ENCODE results near the gene HSPA1L. TPM values are rescaled to one million over a fixed set of nuclear protein-coding genes. Genes with fewer than 3 reads are reported as not detected.
"Not testable (repeated sequence)": the region's sequence is repeated elsewhere in the genome, so short reads cannot be mapped to it uniquely, and the experiment has no call there.

The HSPA1L gene
- total RNA-seq, 1 donor from 2014 or later, result 0.49 TPM

- Histone ChIP-seq H3K9ac (peak within 1 kb of the TSS; percentile 79), H3K4me2 (peak within 1 kb of the TSS; percentile 97), H4K20me1 (ENCODE audit: low read depth) (no peaks in the 10 kb centered on the region), H3K27ac (peak within 1 kb of the TSS; percentile 89), H3F3A (ENCODE audit: low read depth) (peaks cover 24% of the 10 kb centered on the region), H3K79me2 (ENCODE audit: low read depth) (peaks cover 50% of the 10 kb centered on the region), H3K27me3 (no peaks in the 10 kb centered on the region), H3K4me3 (peak within 1 kb of the TSS; percentile 89), H3K36me3 (no peaks in the 10 kb centered on the region), H3K9me3 (ENCODE audit: low read depth) (no peaks in the 10 kb centered on the region), H2AFZ (replicated peaks) (peak within 1 kb of the TSS; percentile 79), H3K4me1 (peaks cover 13% of the 10 kb centered on the region)
- Mint-ChIP-seq H3K36me3 (peaks cover 2% of the 10 kb centered on the region), H3K9me3 (no peaks in the 10 kb centered on the region), H3K27ac (peak within 1 kb of the TSS; percentile 36), H3K4me3 (peak within 1 kb of the TSS; percentile 93), H3K4me1 (peaks cover 7% of the 10 kb centered on the region), H3K27me3 (ENCODE audit: insufficient read depth, low read depth) (peaks cover 4% of the 10 kb centered on the region)
- peak; percentile 99 for DNase-seq (ENCODE audit: low spot score)
- TF ChIP-seq, protein P1, sequence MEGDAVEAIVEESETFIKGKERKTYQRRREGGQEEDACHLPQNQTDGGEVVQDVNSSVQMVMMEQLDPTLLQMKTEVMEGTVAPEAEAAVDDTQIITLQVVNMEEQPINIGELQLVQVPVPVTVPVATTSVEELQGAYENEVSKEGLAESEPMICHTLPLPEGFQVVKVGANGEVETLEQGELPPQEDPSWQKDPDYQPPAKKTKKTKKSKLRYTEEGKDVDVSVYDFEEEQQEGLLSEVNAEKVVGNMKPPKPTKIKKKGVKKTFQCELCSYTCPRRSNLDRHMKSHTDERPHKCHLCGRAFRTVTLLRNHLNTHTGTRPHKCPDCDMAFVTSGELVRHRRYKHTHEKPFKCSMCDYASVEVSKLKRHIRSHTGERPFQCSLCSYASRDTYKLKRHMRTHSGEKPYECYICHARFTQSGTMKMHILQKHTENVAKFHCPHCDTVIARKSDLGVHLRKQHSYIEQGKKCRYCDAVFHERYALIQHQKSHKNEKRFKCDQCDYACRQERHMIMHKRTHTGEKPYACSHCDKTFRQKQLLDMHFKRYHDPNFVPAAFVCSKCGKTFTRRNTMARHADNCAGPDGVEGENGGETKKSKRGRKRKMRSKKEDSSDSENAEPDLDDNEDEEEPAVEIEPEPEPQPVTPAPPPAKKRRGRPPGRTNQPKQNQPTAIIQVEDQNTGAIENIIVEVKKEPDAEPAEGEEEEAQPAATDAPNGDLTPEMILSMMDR (IDR thresholded peaks at IDR 0.05), result peak; percentile 54
- TF ChIP-seq EZH2phosphoT487 (IDR thresholded peaks at IDR 0.05), result no peak
These were observed 8.4 kb downstream of the HSPA1L start, which contains the start of gene LSM2 for GRCh38 chr6:31806470-31807272. Gene LSM2, minus strand, starts transcription at chr6:31806966. Its CDS starts 209 bp downstream, at chr6:31806757.

DNA sequence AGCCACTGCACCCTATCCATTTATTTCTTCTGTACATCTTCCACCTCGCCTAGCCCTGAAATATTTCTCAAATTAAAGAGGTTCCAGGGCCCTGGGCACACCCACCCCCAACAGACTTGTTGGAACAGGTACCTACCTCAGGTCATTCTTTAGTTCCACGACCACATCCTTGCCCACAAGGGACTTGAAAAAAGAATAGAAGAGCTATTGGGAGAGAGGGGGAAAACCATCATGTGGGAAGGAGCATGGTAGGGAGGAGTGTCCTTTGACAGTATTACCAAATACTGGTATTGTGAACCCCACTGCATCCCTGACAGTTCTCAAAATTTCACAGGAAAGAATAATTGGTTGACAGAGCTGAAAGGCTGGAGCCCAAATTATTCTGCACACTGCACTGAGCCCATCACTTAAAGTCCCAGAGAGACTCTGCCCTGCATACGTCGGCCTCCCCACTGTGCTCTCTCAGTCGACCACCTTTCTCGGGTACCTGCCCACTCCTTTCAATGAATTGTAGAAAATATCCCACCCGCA lies 9.1 kb downstream of the HSPA1L start:
- peaks cover 24% of the 10 kb centered on the region for H3F3A ChIP-seq (ENCODE audit: low read depth)
- H3K79me2 ChIP-seq (ENCODE audit: low read depth), result peaks cover 57% of the 10 kb centered on the region
- peak overlapping the region; percentile 79 for H2AFZ ChIP-seq (replicated peaks)
- H3K27ac ChIP-seq, result peak overlapping the region; percentile 89
- H3K27ac Mint-ChIP-seq, result peak overlapping the region; percentile 36
- no peaks in the 10 kb centered on the region for H3K27me3 ChIP-seq
- H3K27me3 Mint-ChIP-seq (ENCODE audit: insufficient read depth, low read depth), result peaks cover 4% of the 10 kb centered on the region
- H3K4me1 ChIP-seq, result peaks cover 13% of the 10 kb centered on the region
- H3K4me3 Mint-ChIP-seq, result peak overlapping the region; percentile 93
- H3K9ac ChIP-seq, result peak overlapping the region; percentile 79
- H3K36me3 ChIP-seq, result no peaks in the 10 kb centered on the region
- DNase-seq (ENCODE audit: low spot score), result no peak
- no peaks in the 10 kb centered on the region for H3K9me3 ChIP-seq (ENCODE audit: low read depth)
- peaks cover 7% of the 10 kb centered on the region for H3K4me1 Mint-ChIP-seq
- peak overlapping the region; percentile 97 for H3K4me2 ChIP-seq
- peak overlapping the region; percentile 89 for H3K4me3 ChIP-seq
- H4K20me1 ChIP-seq (ENCODE audit: low read depth), result no peaks in the 10 kb centered on the region
- H3K9me3 Mint-ChIP-seq, result no peaks in the 10 kb centered on the region
- peaks cover 5% of the 10 kb centered on the region for H3K36me3 Mint-ChIP-seq
- TF ChIP-seq EZH2phosphoT487 (IDR thresholded peaks at IDR 0.05) (no peak), EZH2 (IDR thresholded peaks at IDR 0.05) (no peak)
- TF ChIP-seq, protein P1 (IDR thresholded peaks at IDR 0.05), result no peak

DNA sequence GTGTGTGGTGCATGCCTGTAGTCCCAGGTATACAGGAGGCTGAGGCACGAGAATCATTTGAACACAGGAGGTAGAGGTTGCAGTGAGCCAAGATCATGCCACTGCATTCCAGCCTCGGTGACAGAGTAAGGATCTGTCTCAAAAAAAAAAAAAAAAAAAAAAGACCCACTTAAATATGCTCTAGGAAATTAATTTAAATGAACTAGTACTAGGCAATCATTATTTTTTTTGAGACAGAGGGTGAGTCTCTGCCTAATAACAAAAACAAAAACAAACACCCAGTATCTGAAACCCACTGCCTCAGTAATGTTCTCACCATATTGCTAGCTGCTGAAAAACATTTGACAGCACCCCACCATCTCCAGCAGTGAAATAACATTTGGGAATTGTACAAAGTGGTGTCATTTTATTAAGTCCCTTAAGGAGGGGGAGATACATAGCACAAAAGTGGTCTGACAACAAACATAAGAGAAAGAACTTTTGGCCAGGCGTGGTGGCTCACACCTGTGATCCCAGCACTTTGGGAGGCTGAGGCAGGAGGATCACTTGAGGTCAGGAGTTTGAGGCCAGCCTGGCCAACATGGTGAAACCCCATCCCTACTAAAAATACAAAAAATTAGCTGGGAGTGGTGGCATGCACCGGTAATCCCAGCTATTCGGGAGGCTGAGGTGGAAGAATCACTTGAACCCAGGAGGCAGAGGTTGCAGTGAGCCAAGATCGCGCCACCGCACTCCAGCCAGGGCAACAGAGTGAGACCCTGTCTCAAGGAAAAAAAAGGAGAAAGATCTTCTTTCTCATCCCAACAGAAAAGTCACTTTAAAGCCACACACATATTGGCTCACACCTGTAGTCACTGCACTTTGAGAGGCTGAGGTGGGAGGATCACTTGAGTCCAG lies 13.8 kb downstream of the HSPA1L start:
- not testable (repeated sequence) for H3K4me3 Mint-ChIP-seq; H3K4me2 ChIP-seq; H3K9me3 Mint-ChIP-seq; H2AFZ ChIP-seq (replicated peaks); H3K9me3 ChIP-seq (ENCODE audit: low read depth); H3K4me1 ChIP-seq; H3K27me3 Mint-ChIP-seq (ENCODE audit: insufficient read depth, low read depth); H3K27me3 ChIP-seq; H3K27ac Mint-ChIP-seq; H3K27ac ChIP-seq; H3K4me3 ChIP-seq; H3K36me3 ChIP-seq; H3K4me1 Mint-ChIP-seq; DNase-seq (ENCODE audit: low spot score); H3K9ac ChIP-seq; H4K20me1 ChIP-seq (ENCODE audit: low read depth)
- peaks cover 11% of the 10 kb centered on the region for H3K36me3 Mint-ChIP-seq
- Histone ChIP-seq H3F3A (ENCODE audit: low read depth) (peaks cover 34% of the 10 kb centered on the region), H3K79me2 (ENCODE audit: low read depth) (peaks cover 68% of the 10 kb centered on the region)
